HAP-1 (cell line): Measurements from ENCODE around the gene C1orf52.

Experiments used
- DNase-seq, 2 experiments: peaks; one replicate each; pipeline ENCODE4 v3.0.0-alpha.2; 2016 to 2020; ENCODE audit warnings: low spot score in 2 of 2
- H3K27me3 ChIP-seq: fragments of 250-450 bp; sonication (Bioruptor Pico); 2 replicates; pipeline ENCODE4 v1.5.1; 2020; ENCODE audit warnings: low read depth, mild to moderate bottlenecking, moderate library complexity
- H3K36me3 ChIP-seq: fragments of 250-450 bp; sonication (Bioruptor Pico); replicated peaks from 2 replicates; pipeline ENCODE4 v1.5.1; 2020; ENCODE audit warnings: mild to moderate bottlenecking
- H3K4me1 ChIP-seq: fragments of 250-450 bp; sonication (Bioruptor Pico); 2 replicates; pipeline ENCODE4 v1.5.1; 2020; ENCODE audit warnings: mild to moderate bottlenecking
- H3K4me3 ChIP-seq: fragments of 250-450 bp; sonication (Bioruptor Pico); 2 replicates; pipeline ENCODE4 v1.5.1; 2020; ENCODE audit warnings: mild to moderate bottlenecking, moderate library complexity
- H3K9me3 ChIP-seq: fragments of 250-450 bp; sonication (Bioruptor Pico); 2 replicates; pipeline ENCODE4 v1.5.1; 2020; ENCODE audit warnings: mild to moderate bottlenecking, moderate library complexity
- in situ Hi-C: fragments of 300-500 bp; cut with MboI; formaldehyde crosslinking; loops from 3 replicates; pipeline ENCODE4 v1.14.3; 2020; ENCODE audit warnings: low sequenced_read_pairs, inconsistent platforms, mixed read lengths

C1orf52 gene

GRCh38 chr1:85214654-85215053 lies 44.8 kb downstream of the C1orf52 start:
- H3K9me3 ChIP-seq, result no peaks in the 10 kb centered on the region
- in situ Hi-C loops, result no loop called here
- peaks cover 19% of the 10 kb centered on the region for H3K4me1 ChIP-seq
- H3K4me3 ChIP-seq, result no peak overlapping the region
- H3K27me3 ChIP-seq, result no peaks in the 10 kb centered on the region
- no peaks in the 10 kb centered on the region for H3K36me3 ChIP-seq
- peak in 1 of 2 experiments; percentile 70 for DNase-seq

DNA sequence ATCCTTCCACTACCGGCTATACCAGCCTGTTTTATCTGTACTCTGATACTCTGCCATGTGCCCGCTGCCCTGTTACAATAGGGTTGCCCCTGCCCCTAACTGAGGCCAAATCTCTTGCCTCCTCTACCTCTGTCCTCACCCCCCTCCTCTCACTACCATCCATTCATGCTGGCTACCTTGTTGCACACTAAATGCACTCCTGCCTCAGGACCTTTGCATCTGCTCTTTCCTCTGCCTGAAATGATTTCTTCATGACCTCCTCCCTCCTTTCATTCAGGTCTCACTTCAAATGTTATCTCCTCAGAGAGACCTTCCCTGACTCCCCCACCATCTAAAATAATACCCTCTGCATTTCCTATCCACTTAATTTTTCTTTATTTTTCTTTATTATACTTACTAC lies 51.0 kb downstream of the C1orf52 start:
- in situ Hi-C loops, result no loop called here
- H3K4me3 ChIP-seq, result no peak overlapping the region

GRCh38 chr1:85203573-85204171 lies 55.8 kb downstream of the C1orf52 start:
- H3K27me3 ChIP-seq, result no peaks in the 10 kb centered on the region
- DNase-seq, result no peak
- no peaks in the 10 kb centered on the region; the same call in 1 of the 2 replicates for H3K36me3 ChIP-seq
- H3K4me3 ChIP-seq, result no peak overlapping the region
- in situ Hi-C loops, result no loop called here
- H3K4me1 ChIP-seq, result peaks cover 8% of the 10 kb centered on the region
- no peaks in the 10 kb centered on the region for H3K9me3 ChIP-seq

More for the DNA sequence above, 51.0 kb downstream of the C1orf52 start:
- H3K4me1 ChIP-seq, result peaks cover 2% of the 10 kb centered on the region; the same call in 1 of the 2 replicates
- DNase-seq, result no peak
- no peaks in the 10 kb centered on the region for H3K9me3 ChIP-seq
- no peaks in the 10 kb centered on the region for H3K36me3 ChIP-seq
- no peaks in the 10 kb centered on the region for H3K27me3 ChIP-seq

DNA sequence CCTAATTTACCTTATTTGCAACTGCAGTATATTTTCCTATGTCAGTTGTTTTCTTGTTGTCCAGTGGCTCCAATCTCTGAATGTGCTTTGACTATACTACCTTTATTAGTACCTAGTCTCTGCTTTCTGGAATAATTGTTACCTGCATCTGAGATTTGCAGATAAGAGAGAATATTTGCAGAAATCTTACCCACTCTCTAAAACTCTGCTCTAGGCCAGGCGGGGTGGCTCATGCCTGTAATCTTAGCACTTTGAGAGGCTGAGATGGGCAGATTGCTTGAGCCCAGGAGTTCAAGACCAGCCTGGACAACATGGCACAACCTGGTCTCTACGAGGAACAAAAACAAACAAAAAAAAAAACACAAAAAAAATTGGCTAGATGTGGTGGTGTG lies 56.6 kb downstream of the C1orf52 start:
- DNase-seq, result no peak
- H3K4me3 ChIP-seq, result peak overlapping the region; percentile 74; the same call in 1 of the 2 replicates
- no peaks in the 10 kb centered on the region for H3K27me3 ChIP-seq
- in situ Hi-C loops, result no loop called here
- H3K9me3 ChIP-seq, result no peaks in the 10 kb centered on the region
- H3K4me1 ChIP-seq, result peaks cover 8% of the 10 kb centered on the region
- no peaks in the 10 kb centered on the region; the same call in 1 of the 2 replicates for H3K36me3 ChIP-seq

- peak in 1 of 2 experiments; percentile 29 for DNase-seq
- in situ Hi-C loops, result no loop called here
- Histone ChIP-seq H3K27me3 (no peaks in the 10 kb centered on the region), H3K9me3 (no peaks in the 10 kb centered on the region), H3K4me3 (peak overlapping the region; percentile 74), H3K4me1 (peaks cover 8% of the 10 kb centered on the region), H3K36me3 (no peaks in the 10 kb centered on the region; the same call in 1 of the 2 replicates)
Measured at GRCh38 chr1:85202092-85202863, 57.2 kb downstream of the C1orf52 start.

GRCh38 chr1:85201340-85202091 lies 57.9 kb downstream of the C1orf52 start:
- Histone ChIP-seq H3K36me3 (no peaks in the 10 kb centered on the region; the same call in 1 of the 2 replicates), H3K4me3 (peak overlapping the region; percentile 74), H3K27me3 (no peaks in the 10 kb centered on the region), H3K4me1 (peaks cover 14% of the 10 kb centered on the region), H3K9me3 (no peaks in the 10 kb centered on the region)
- peak; percentile 69 to 85 for DNase-seq
- in situ Hi-C loops, result no loop called here

GRCh38 chr1:85200463-85201339 lies 58.8 kb downstream of the C1orf52 start, which contains the start of gene SYDE2:
Gene SYDE2 (minus strand): TSS chr1:85201016. CDS start chr1:85200996, 20 bp downstream.
- H3K27me3 ChIP-seq, result no peaks in the 10 kb centered on the region
- DNase-seq, result peak; percentile 88 to 90
- H3K36me3 ChIP-seq, result no peaks in the 10 kb centered on the region; the same call in 1 of the 2 replicates
- H3K9me3 ChIP-seq, result no peaks in the 10 kb centered on the region
- H3K4me1 ChIP-seq, result peaks cover 20% of the 10 kb centered on the region
- in situ Hi-C loops, result no loop called here
- peak within 1 kb of the TSS; percentile 74 for H3K4me3 ChIP-seq
